Spleen (tissue), 11 donors: ENCODE results near the gene CSH1. TPM values are rescaled to one million over a fixed set of nuclear protein-coding genes. Genes with fewer than 3 reads are reported as not detected.

Source experiments
- DNase-seq: peaks from one replicate; pipeline ENCODE4 v3.0.0-alpha.2; 2020
- H3K27ac ChIP-seq, 8 donors: fragments of 200-600 bp; sonication (generic) in 7 of 8; 1 replicate in 4 of 8; 2 replicates in 4 of 8; pipeline versions ENCODE4 v1.5.0 to v1.8.0; 2016 to 2021; ENCODE audit warnings: inconsistent platforms in 4 of 8, mild to moderate bottlenecking in 4 of 8, moderate library complexity in 1 of 8
- H3K27me3 ChIP-seq, 7 donors: fragments of 200-600 bp; sonication (generic) in 6 of 7; replicated peaks in 1 of 7; 1 replicate in 4 of 7; 2 replicates in 3 of 7; pipeline versions ENCODE4 v1.5.0 to v1.8.0; 2016 to 2021; ENCODE audit warnings: inconsistent platforms in 3 of 7, mild to moderate bottlenecking in 1 of 7
- H3K36me3 ChIP-seq, 6 donors: fragments of 200-600 bp; sonication (generic) in 5 of 6; 1 replicate in 4 of 6; 2 replicates in 2 of 6; pipeline versions ENCODE4 v1.5.0 to v1.8.0; 2016 to 2021; ENCODE audit warnings: inconsistent platforms in 2 of 6
- H3K4me1 ChIP-seq, 6 donors: fragments of 200-600 bp; sonication (generic) in 5 of 6; 1 replicate in 3 of 6; 2 replicates in 3 of 6; pipeline versions ENCODE4 v1.5.0 to v1.8.0; 2016 to 2021; ENCODE audit warnings: inconsistent platforms in 3 of 6
- H3K4me3 ChIP-seq, 8 donors: fragments of 200-600 bp; sonication (generic) in 7 of 8; 1 replicate in 4 of 8; 2 replicates in 4 of 8; pipeline versions ENCODE4 v1.5.0 to v1.8.0; 2016 to 2021; ENCODE audit warnings: inconsistent platforms in 4 of 8, mild to moderate bottlenecking in 4 of 8, moderate library complexity in 2 of 8
- H3K9me3 ChIP-seq, 8 donors: fragments of 200-600 bp; sonication (generic) in 7 of 8; 1 replicate in 4 of 8; 2 replicates in 4 of 8; pipeline versions ENCODE4 v1.5.0 to v1.8.0; 2016 to 2021; ENCODE audit warnings: inconsistent platforms in 4 of 8
- POLR2A ChIP-seq, 3 donors: fragments of 450-650 bp; IDR thresholded peaks; one replicate each; pipeline ENCODE4 v1.5.1; 2017; ENCODE audit warnings: antibody characterized with exemption in 3 of 3, mild to moderate bottlenecking in 1 of 3
- POLR2AphosphoS5 ChIP-seq, 3 donors: sonication (generic); formaldehyde crosslinking; IDR thresholded peaks; one replicate each; pipeline ENCODE4 v1.5.1; 2017; ENCODE audit warnings: antibody characterized with exemption in 3 of 3
- WGBS, 5 donors: extraction: QIAGEN DNeasy Blood & Tissue Kit in 3 of 5; methylation state at CpG; one replicate each; pipeline versions ENCODE4 v1.1.5 to v1.1.7; 2013 to 2018; 5-methylcytosine and 5-hydroxymethylcytosine counted together
- intact Hi-C: fragments of 100-400 bp; cut with DNase I; formaldehyde crosslinking; loops from one replicate; pipeline ENCODE4 v1.15.0; 2023; ENCODE audit warnings: low total_unique reads
- polyA plus RNA-seq, 3 donors: library from polyadenylated mRNA; stranded (reverse); fragments of 200-250 nt; gene quantifications; one replicate each; pipeline ENCODE4 v1.2.1, GENCODE V29; 2013
- total RNA-seq, 7 donors: library from RNA; depleted of rRNA in 3 of 7; stranded (reverse); fragments of >200 nt in 3 of 7; fragmentation: NEBNext Ultra II Directional in 4 of 7; extraction: Animal tissue kit (Norgen Biotek cat#: 25700) in 4 of 7; gene quantifications; one replicate each; pipeline versions ENCODE4 v1.1.0 to v1.2.1, GENCODE V29; 2016 to 2021
- TF ChIP-seq, protein P1 (sequence below), 11 experiments: fragments of 200-600 bp in 7 of 11; fragments of 450-650 bp in 4 of 11; sonication (generic) in 4 of 11; IDR thresholded peaks in 8 of 11; conservative IDR thresholded peaks in 3 of 11; 1 replicate in 7 of 11; 2 replicates in 4 of 11; pipeline versions ENCODE4 v1.4.0 to v1.8.0; 2016 to 2021; ENCODE audit warnings: antibody characterized with exemption in 11 of 11, inconsistent platforms in 4 of 11, mild to moderate bottlenecking in 1 of 11
- donor health status: healthy with polysubstance abuse.
- donor health status: DM: no; HTN: no; CAD: no; lungs with moderate emphysema.
- donor health status: DM: no; HTN: no; CAD: no.
- donor health status: Bipolar disorder and iron deficiency.
- donor health status: healthy.
- donor health status: DM: no; HTN: no; CAD: no.
- donor health status: DM: yes; HTN: yes; CAD: no.

The CSH1 gene
- total and polyA plus RNA-seq, 10 donors: not detected

DNA sequence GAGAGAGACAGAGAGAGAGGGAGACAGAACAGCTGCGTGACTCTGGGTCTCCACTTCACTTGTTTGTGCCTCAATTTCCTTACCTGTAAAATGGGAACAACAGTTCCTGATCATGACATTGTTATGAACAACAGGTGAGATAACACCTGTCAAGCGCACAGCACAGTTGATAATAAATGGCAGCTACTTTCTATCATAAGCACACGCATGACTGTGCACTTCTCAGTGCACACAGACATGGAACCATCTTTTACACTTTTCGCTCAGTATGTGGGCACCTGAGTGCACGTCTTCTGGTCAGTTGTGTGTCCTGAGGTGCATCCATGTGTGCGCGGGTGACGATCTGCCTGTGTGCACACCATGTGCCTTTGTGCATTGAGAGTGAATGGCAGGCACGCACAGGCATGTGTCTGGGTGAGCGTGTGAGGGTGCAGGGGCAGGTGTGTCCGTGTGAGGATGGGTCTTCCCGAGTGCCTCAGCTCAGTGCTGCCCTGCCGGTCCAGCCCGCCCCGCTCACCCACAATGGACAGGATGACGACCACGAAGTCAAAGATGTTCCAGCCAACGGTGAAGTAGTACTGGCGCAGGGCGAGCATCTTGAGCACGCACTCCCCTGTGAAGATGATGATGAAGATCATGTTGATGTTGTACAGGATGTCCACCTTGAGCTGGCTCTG is 46.1 kb upstream of the CSH1 start:
- Histone ChIP-seq H3K9me3 (no peaks in the 10 kb centered on the region), H3K4me1 (peaks cover 10 to 56% (median 36%) of the 10 kb centered on the region in 6 donors), H3K36me3 (no peaks in the 10 kb centered on the region), H3K27me3 (no peaks in the 10 kb centered on the region), H3K4me3 (no peak overlapping the region), H3K27ac (no peak overlapping the region)
- DNase-seq: peak; percentile 64
- 90 to 97% (median 94%) methylated on average over 17 to 21 of the region's 21 CpGs for WGBS, 5 donors
- intact Hi-C loops: no loop called here
- TF ChIP-seq POLR2A (IDR thresholded peaks at IDR 0.05): no peak
- TF ChIP-seq POLR2AphosphoS5 (IDR thresholded peaks at IDR 0.05): no peak
- TF ChIP-seq, protein P1, sequence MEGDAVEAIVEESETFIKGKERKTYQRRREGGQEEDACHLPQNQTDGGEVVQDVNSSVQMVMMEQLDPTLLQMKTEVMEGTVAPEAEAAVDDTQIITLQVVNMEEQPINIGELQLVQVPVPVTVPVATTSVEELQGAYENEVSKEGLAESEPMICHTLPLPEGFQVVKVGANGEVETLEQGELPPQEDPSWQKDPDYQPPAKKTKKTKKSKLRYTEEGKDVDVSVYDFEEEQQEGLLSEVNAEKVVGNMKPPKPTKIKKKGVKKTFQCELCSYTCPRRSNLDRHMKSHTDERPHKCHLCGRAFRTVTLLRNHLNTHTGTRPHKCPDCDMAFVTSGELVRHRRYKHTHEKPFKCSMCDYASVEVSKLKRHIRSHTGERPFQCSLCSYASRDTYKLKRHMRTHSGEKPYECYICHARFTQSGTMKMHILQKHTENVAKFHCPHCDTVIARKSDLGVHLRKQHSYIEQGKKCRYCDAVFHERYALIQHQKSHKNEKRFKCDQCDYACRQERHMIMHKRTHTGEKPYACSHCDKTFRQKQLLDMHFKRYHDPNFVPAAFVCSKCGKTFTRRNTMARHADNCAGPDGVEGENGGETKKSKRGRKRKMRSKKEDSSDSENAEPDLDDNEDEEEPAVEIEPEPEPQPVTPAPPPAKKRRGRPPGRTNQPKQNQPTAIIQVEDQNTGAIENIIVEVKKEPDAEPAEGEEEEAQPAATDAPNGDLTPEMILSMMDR (IDR thresholded peaks at IDR 0.05 in 8 of 11, conservative IDR thresholded peaks at IDR 0.05 in 3 of 11): no peak

DNA sequence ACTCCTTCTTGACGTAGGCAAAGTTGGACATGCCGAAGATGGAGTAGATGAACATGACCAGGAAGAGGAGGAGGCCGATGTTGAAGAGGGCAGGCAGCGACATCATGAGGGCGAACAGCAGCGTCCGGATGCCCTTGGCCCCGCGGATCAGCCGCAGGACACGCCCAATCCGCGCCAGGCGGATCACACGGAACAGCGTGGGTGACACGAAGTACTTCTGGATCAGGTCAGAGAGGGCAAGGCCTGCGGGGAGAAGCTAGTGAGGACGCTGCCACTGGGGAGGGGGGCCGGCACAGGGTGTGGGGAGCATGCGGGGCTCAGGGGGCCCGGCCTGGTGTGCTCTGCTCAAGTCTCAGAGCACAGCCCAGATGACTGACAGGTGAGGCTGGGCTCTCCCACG is 45.4 kb upstream of the CSH1 start:
- intact Hi-C loops: no loop called here
- Histone ChIP-seq H3K27me3 (no peaks in the 10 kb centered on the region), H3K9me3 (no peaks in the 10 kb centered on the region), H3K27ac (no peak overlapping the region), H3K4me3 (no peak overlapping the region), H3K36me3 (no peaks in the 10 kb centered on the region), H3K4me1 (peaks cover 10 to 49% (median 29%) of the 10 kb centered on the region in 6 donors)
- peak; percentile 80 for DNase-seq
- no peak for TF ChIP-seq POLR2A (IDR thresholded peaks at IDR 0.05)
- peak in 2 of 3 donors; percentile 28 to 83 for TF ChIP-seq POLR2AphosphoS5 (IDR thresholded peaks at IDR 0.05)
- TF ChIP-seq, protein P1 (IDR thresholded peaks at IDR 0.05 in 8 of 11, conservative IDR thresholded peaks at IDR 0.05 in 3 of 11): no peak
- WGBS, 5 donors: 84 to 89% (median 84%) methylated on average over 23 of the region's 23 CpGs

DNA sequence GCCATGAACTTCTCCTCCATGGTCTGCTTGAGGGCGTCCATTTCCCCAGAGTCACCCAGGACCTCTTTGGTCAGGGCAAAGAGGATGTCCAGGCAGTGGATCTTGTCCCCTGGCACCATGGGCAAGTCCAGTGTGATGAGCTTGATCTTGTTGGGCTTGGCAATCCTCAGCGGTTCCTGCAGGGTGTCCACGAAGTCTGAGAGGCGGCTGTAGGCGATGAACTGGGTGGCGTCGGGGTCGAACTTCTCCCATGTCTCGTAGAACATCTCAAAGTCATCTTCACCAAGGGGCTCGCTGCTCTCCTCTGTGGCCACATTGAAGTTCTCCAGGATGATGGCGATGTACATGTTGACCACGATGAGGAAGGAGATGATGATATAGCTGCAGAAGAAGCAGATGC is 44.8 kb upstream of the CSH1 start:
- DNase-seq: peak; percentile 56
- Histone ChIP-seq H3K36me3 (no peaks in the 10 kb centered on the region), H3K27ac (no peak overlapping the region), H3K9me3 (no peaks in the 10 kb centered on the region), H3K4me1 (peaks cover 6 to 43% (median 23%) of the 10 kb centered on the region in 6 donors), H3K27me3 (no peaks in the 10 kb centered on the region), H3K4me3 (no peak overlapping the region)
- 86 to 97% (median 94%) methylated on average over 9 to 12 of the region's 12 CpGs for WGBS, 5 donors
- intact Hi-C loops: no loop called here
- TF ChIP-seq POLR2A (IDR thresholded peaks at IDR 0.05) (no peak), POLR2AphosphoS5 (IDR thresholded peaks at IDR 0.05) (no peak)
- TF ChIP-seq, protein P1 (IDR thresholded peaks at IDR 0.05 in 8 of 11, conservative IDR thresholded peaks at IDR 0.05 in 3 of 11): no peak

GRCh38 chr17:63940584-63940983 is 44.2 kb upstream of the CSH1 start:
- peak; percentile 76 for DNase-seq
- WGBS, 5 donors: 90 to 98% (median 94%) methylated on average over 8 to 14 of the region's 14 CpGs
- Histone ChIP-seq H3K36me3 (no peaks in the 10 kb centered on the region), H3K4me1 (peaks cover under 1 to 39% (median 18%) of the 10 kb centered on the region in 6 donors), H3K27me3 (no peaks in the 10 kb centered on the region), H3K27ac (no peak overlapping the region), H3K9me3 (no peaks in the 10 kb centered on the region), H3K4me3 (no peak overlapping the region)
- intact Hi-C loops: no loop called here
- TF ChIP-seq, protein P1 (IDR thresholded peaks at IDR 0.05 in 8 of 11, conservative IDR thresholded peaks at IDR 0.05 in 3 of 11): no peak
- TF ChIP-seq POLR2A (IDR thresholded peaks at IDR 0.05) (no peak), POLR2AphosphoS5 (IDR thresholded peaks at IDR 0.05) (no peak)
